BLaER1 treated with 17β-estradiol and CSF1 and Interleukin-3, amounts not matched to agents 10 nM and 100 nM (cell line): ENCODE results near the gene PPFIA1.
A peak's percentile ranks its signal among the peaks of the same experiment; 100 is the strongest.

Source experiments
- H3K27ac ChIP-seq, 11 experiments: shearing (Covaris generic); formaldehyde crosslinking; 2 replicates each; pipeline ENCODE4 v1.8.1; 2022
- H3K27me3 ChIP-seq, 11 experiments: shearing (Covaris generic); formaldehyde crosslinking; 2 replicates each; pipeline ENCODE4 v1.8.1; 2022
- H3K36me3 ChIP-seq, 11 experiments: shearing (Covaris generic); formaldehyde crosslinking; 2 replicates each; pipeline ENCODE4 v1.8.1; 2022
- H3K4me1 ChIP-seq, 10 experiments: shearing (Covaris generic); formaldehyde crosslinking; 2 replicates each; pipeline ENCODE4 v1.8.1; 2022
- H3K4me2 ChIP-seq, 11 experiments: shearing (Covaris generic); formaldehyde crosslinking; 2 replicates each; pipeline ENCODE4 v1.8.1; 2022
- H3K4me3 ChIP-seq, 10 experiments: shearing (Covaris generic); formaldehyde crosslinking; 2 replicates each; pipeline ENCODE4 v1.8.1; 2022
- H3K9ac ChIP-seq, 11 experiments: shearing (Covaris generic); formaldehyde crosslinking; 2 replicates each; pipeline ENCODE4 v1.8.1; 2022
- H3K9me3 ChIP-seq, 11 experiments: shearing (Covaris generic); formaldehyde crosslinking; replicated peaks in 1 of 11; 2 replicates each; pipeline ENCODE4 v1.8.1; 2022
- H4K20me1 ChIP-seq, 11 experiments: shearing (Covaris generic); formaldehyde crosslinking; 2 replicates each; pipeline ENCODE4 v1.8.1; 2022
- Cebpa-rat ChIP-seq, 11 experiments: shearing (Covaris generic); IDR thresholded peaks; 2 replicates each; pipeline ENCODE4 v1.8.1; 2022

PPFIA1 gene

GRCh38 chr11:70296681-70297080 is 26.2 kb downstream of the PPFIA1 start:
- Histone ChIP-seq H3K9ac (no peak overlapping the region), H3K27me3 (no peaks in the 10 kb centered on the region), H3K4me2 (no peak overlapping the region), H3K27ac (no peak overlapping the region), H3K4me1 (peaks cover 0 to 7% (median 1%) of the 10 kb centered on the region in 10 experiments; a peak in 7 of 20 replicates), H3K36me3 (peaks cover 61 to 78% (median 70%) of the 10 kb centered on the region in 11 experiments), H3K9me3 (peaks cover 0 to 21% (median 17%) of the 10 kb centered on the region in 11 experiments; a peak in 18 of 22 replicates), H3K4me3 (no peak overlapping the region), H4K20me1 (peaks cover 46 to 75% (median 70%) of the 10 kb centered on the region in 11 experiments; a peak in 21 of 22 replicates)
- no peak for TF ChIP-seq Cebpa-rat (IDR thresholded peaks at IDR 0.05)

GRCh38 chr11:70297341-70297740 is 26.9 kb downstream of the PPFIA1 start:
- H3K9ac ChIP-seq = no peak overlapping the region
- H3K27me3 ChIP-seq = no peaks in the 10 kb centered on the region
- H3K4me1 ChIP-seq = peaks cover 0 to 13% (median 7%) of the 10 kb centered on the region in 10 experiments; a peak in 14 of 20 replicates
- H3K9me3 ChIP-seq = peaks cover 0 to 21% (median 17%) of the 10 kb centered on the region in 11 experiments; a peak in 18 of 22 replicates
- no peak for TF ChIP-seq Cebpa-rat (IDR thresholded peaks at IDR 0.05)
- peaks cover 57 to 78% (median 66%) of the 10 kb centered on the region in 11 experiments for H3K36me3 ChIP-seq
- peaks cover 48 to 75% (median 71%) of the 10 kb centered on the region in 11 experiments for H4K20me1 ChIP-seq
- no peak overlapping the region for H3K4me2 ChIP-seq
- no peak overlapping the region for H3K4me3 ChIP-seq
- H3K27ac ChIP-seq = no peak overlapping the region

GRCh38 chr11:70298243-70298915 is 27.9 kb downstream of the PPFIA1 start:
- Histone ChIP-seq H3K9ac (no peak overlapping the region), H3K4me1 (peaks cover 0 to 13% (median 8%) of the 10 kb centered on the region in 10 experiments; a peak in 14 of 20 replicates), H3K27me3 (no peaks in the 10 kb centered on the region), H3K4me2 (no peak overlapping the region), H3K27ac (no peak overlapping the region), H3K9me3 (peaks cover 0 to 12% (median 10%) of the 10 kb centered on the region in 11 experiments; a peak in 18 of 22 replicates), H4K20me1 (peaks cover 52 to 75% (median 71%) of the 10 kb centered on the region in 11 experiments), H3K4me3 (no peak overlapping the region), H3K36me3 (peaks cover 52 to 78% (median 64%) of the 10 kb centered on the region in 11 experiments)
- no peak for TF ChIP-seq Cebpa-rat (IDR thresholded peaks at IDR 0.05)

GRCh38 chr11:70299636-70300035 is 29.1 kb downstream of the PPFIA1 start:
- no peak for TF ChIP-seq Cebpa-rat (IDR thresholded peaks at IDR 0.05)
- Histone ChIP-seq H3K27ac (no peak overlapping the region), H3K27me3 (no peaks in the 10 kb centered on the region), H3K4me3 (no peak overlapping the region), H3K9ac (no peak overlapping the region), H3K4me1 (peaks cover 4 to 13% (median 8%) of the 10 kb centered on the region in 10 experiments; a peak in 15 of 20 replicates), H3K9me3 (no peaks in the 10 kb centered on the region), H4K20me1 (peaks cover 63 to 79% (median 76%) of the 10 kb centered on the region in 11 experiments), H3K36me3 (peaks cover 52 to 80% (median 64%) of the 10 kb centered on the region in 11 experiments), H3K4me2 (no peak overlapping the region)

DNA sequence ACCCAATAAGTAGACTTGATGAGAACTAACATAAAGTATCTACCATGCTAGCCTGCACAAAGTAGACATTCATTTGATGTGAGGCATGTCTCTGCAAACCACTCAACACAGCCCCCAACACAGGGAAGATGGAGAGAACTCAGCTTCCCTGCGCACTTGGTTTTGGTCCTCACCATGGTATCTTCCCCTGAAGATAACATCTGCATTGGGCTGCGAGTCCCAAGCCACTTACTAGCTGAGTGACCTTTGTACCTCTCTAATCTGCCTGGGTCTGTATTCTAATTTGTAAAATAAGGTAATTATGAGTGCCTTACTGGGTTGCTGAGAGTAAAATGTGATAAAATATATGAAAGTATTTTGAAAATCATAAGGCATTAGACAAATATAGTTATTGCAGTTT is 30.7 kb downstream of the PPFIA1 start:
- no peaks in the 10 kb centered on the region for H3K27me3 ChIP-seq
- H3K4me3 ChIP-seq = no peak overlapping the region
- no peak overlapping the region for H3K27ac ChIP-seq
- no peaks in the 10 kb centered on the region for H3K9me3 ChIP-seq
- H4K20me1 ChIP-seq = peaks cover 68 to 95% (median 89%) of the 10 kb centered on the region in 11 experiments
- H3K9ac ChIP-seq = no peak overlapping the region
- peaks cover 6 to 17% (median 8%) of the 10 kb centered on the region in 10 experiments; a peak in 15 of 20 replicates for H3K4me1 ChIP-seq
- H3K36me3 ChIP-seq = peaks cover 54 to 96% (median 72%) of the 10 kb centered on the region in 11 experiments
- no peak for TF ChIP-seq Cebpa-rat (IDR thresholded peaks at IDR 0.05)
- no peak overlapping the region for H3K4me2 ChIP-seq

- peaks cover 67 to 99% (median 92%) of the 10 kb centered on the region in 11 experiments for H4K20me1 ChIP-seq
- peaks cover 59 to 100% (median 76%) of the 10 kb centered on the region in 11 experiments for H3K36me3 ChIP-seq
- H3K9me3 ChIP-seq = no peaks in the 10 kb centered on the region
- peak overlapping the region in 4 of 11 experiments; percentile 8 to 36 (median 14); a peak in 3 of 22 replicates for H3K4me2 ChIP-seq
- peak overlapping the region in 1 of 11 experiments; percentile 15; a peak in 1 of 22 replicates for H3K27ac ChIP-seq
- H3K4me3 ChIP-seq = no peak overlapping the region
- TF ChIP-seq Cebpa-rat (IDR thresholded peaks at IDR 0.05) = no peak
- H3K27me3 ChIP-seq = no peaks in the 10 kb centered on the region
- peaks cover 6 to 22% (median 8%) of the 10 kb centered on the region in 10 experiments; a peak in 17 of 20 replicates for H3K4me1 ChIP-seq
- no peak overlapping the region for H3K9ac ChIP-seq
Observed at GRCh38 chr11:70301721-70302418, 31.4 kb downstream of the PPFIA1 start.

DNA sequence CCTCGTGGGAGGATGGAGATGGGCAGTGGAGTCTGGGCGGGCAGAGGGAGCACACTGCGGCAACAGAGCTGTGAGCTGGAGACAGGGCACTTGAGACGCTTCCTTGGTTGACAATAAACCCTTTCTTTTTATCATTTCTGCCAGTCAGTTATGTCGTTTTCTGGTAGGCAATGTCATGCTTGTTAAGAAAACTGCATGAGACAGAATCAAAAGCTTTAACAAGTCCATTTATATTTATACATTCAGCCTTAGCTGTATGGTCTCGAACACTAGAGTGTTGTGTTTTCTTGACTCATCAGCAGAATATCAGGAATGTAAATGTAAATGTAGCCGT is 31.9 kb downstream of the PPFIA1 start:
- Histone ChIP-seq H3K9me3 (no peaks in the 10 kb centered on the region), H3K4me3 (no peak overlapping the region), H3K4me1 (peaks cover 6 to 27% (median 8%) of the 10 kb centered on the region in 10 experiments; a peak in 17 of 20 replicates), H4K20me1 (peaks cover 62 to 99% (median 88%) of the 10 kb centered on the region in 11 experiments), H3K27me3 (no peaks in the 10 kb centered on the region), H3K9ac (no peak overlapping the region), H3K36me3 (peaks cover 55 to 98% (median 77%) of the 10 kb centered on the region in 11 experiments), H3K4me2 (peak overlapping the region in 3 of 11 experiments; percentile 8 to 36 (median 12); a peak in 3 of 22 replicates), H3K27ac (no peak overlapping the region)
- TF ChIP-seq Cebpa-rat (IDR thresholded peaks at IDR 0.05) = no peak

DNA sequence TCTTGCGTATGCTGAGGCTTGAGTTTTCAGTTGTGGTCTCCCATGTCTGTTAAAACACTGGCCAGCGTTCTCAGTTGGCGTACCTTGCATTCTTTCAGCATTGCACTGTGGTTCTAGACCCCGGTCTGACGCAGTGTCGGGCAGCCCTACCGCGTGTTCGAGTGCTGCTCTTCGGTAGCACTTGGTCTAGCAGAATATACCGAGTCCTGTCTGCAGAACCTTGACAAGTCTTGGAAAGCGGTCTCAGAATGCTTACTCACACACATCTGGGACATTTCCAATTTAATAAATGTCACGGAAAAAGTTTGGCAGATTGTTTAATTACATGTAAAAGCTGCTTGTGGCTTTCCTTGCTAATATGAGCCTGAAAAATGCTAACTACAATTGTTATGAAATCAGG is 32.6 kb downstream of the PPFIA1 start:
- Histone ChIP-seq H3K27me3 (no peaks in the 10 kb centered on the region), H3K9me3 (no peaks in the 10 kb centered on the region), H3K4me1 (peaks cover 6 to 34% (median 8%) of the 10 kb centered on the region in 10 experiments; a peak in 17 of 20 replicates), H3K4me2 (no peak overlapping the region), H4K20me1 (peaks cover 55 to 98% (median 84%) of the 10 kb centered on the region in 11 experiments), H3K9ac (no peak overlapping the region), H3K27ac (no peak overlapping the region), H3K36me3 (peaks cover 52 to 98% (median 77%) of the 10 kb centered on the region in 11 experiments), H3K4me3 (no peak overlapping the region)
- no peak for TF ChIP-seq Cebpa-rat (IDR thresholded peaks at IDR 0.05)

DNA sequence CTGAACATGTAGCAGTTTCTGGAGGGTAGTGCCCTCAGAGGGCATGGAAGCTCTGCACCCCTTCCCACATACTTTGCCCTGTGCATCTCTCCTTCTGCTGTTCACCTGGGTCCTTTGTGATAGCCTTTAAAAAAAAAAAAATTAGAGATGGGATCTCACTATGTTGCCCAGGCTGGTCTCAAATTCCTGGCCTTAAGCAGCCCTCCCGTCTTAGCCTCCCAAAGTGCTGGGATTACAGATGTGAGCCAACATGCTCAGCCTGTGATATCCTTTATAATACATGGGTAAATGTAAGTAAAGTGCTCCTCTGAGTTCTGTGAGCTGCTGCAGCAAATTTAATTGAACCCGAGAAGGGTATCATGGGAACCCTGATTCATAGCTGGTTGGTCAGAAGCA is 33.7 kb downstream of the PPFIA1 start:
- H3K4me3 ChIP-seq = no peak overlapping the region
- peaks cover 49 to 98% (median 76%) of the 10 kb centered on the region in 11 experiments for H3K36me3 ChIP-seq
- H3K27me3 ChIP-seq = no peaks in the 10 kb centered on the region
- peaks cover 6 to 35% (median 8%) of the 10 kb centered on the region in 10 experiments; a peak in 17 of 20 replicates for H3K4me1 ChIP-seq
- H3K9ac ChIP-seq = no peak overlapping the region; a peak in 1 of 22 replicates
- H3K27ac ChIP-seq = no peak overlapping the region
- no peaks in the 10 kb centered on the region for H3K9me3 ChIP-seq
- H3K4me2 ChIP-seq = no peak overlapping the region
- TF ChIP-seq Cebpa-rat (IDR thresholded peaks at IDR 0.05) = no peak
- peaks cover 45 to 97% (median 72%) of the 10 kb centered on the region in 11 experiments for H4K20me1 ChIP-seq
